GM10248 (cell line): ENCODE data around the gene WLS.
"Not testable (repeated sequence)": the region's sequence is repeated elsewhere in the genome, so short reads cannot be mapped to it uniquely, and the experiment has no call there.

Experiments used
- CTCF ChIA-PET: fragments of 300-600 bp; sonication (Branson Sonifier 250); formaldehyde crosslinking; extraction: SDS; loops from one replicate; lab custom pipeline; 2021; ENCODE audit warnings: antibody characterized with exemption; lab: Yijun Ruan, JAX
- POLR2A ChIA-PET: fragments of 350-650 bp; sonication (Branson Sonifier 250); formaldehyde crosslinking; extraction: SDS; loops from one replicate; lab custom pipeline; 2020; ENCODE audit warnings: antibody characterized with exemption; lab: Yijun Ruan, JAX
- DNase-seq: peaks from one replicate; pipeline ENCODE4 v3.0.0; 2012; ENCODE audit errors: extremely low spot score
- CTCF ChIP-seq: IDR thresholded peaks from 2 replicates; pipeline ENCODE4 v1.5.1; 2012; ENCODE audit warnings: mild to moderate bottlenecking, low read depth; ENCODE audit errors: extremely low read depth, missing control alignments, control extremely low read depth

Gene WLS

GRCh38 chr1:68271596-68271995 is 39.3 kb upstream of the WLS start:
- DNase-seq = no peak
- no peak for TF ChIP-seq CTCF
- CTCF ChIA-PET = interaction anchor here (0.9 kb wide), 1 partner anchor 155 kb away, joined by 3 read pairs; no protein-coding TSS in a partner anchor
- POLR2A ChIA-PET = no interaction called here

GRCh38 chr1:68270951-68271350 is 38.6 kb upstream of the WLS start:
- DNase-seq = no peak
- TF ChIP-seq CTCF = no peak
- ChIA-PET CTCF (no interaction called here), POLR2A (no interaction called here)

- no peak for TF ChIP-seq CTCF
- CTCF ChIA-PET = no interaction called here
- no peak for DNase-seq
- POLR2A ChIA-PET = no interaction called here
Observed at GRCh38 chr1:68269637-68270430, 37.5 kb upstream of the WLS start.

GRCh38 chr1:68268896-68269483 is 36.7 kb upstream of the WLS start:
- no peak for DNase-seq
- TF ChIP-seq CTCF = no peak
- CTCF ChIA-PET = no interaction called here
- POLR2A ChIA-PET = no interaction called here

GRCh38 chr1:68256824-68257223 is 24.5 kb upstream of the WLS start:
- CTCF ChIA-PET = interaction anchor here (1.5 kb wide), 1 partner anchor 10 kb away, joined by 5 read pairs; no protein-coding TSS in a partner anchor
- POLR2A ChIA-PET, DNase-seq: not testable (repeated sequence)

- ChIA-PET POLR2A (no interaction called here), CTCF (interaction anchor here (1.6 kb wide), 1 partner anchor 25 kb away, joined by 4 read pairs; no protein-coding TSS in a partner anchor)
- no peak for DNase-seq
- TF ChIP-seq CTCF = no peak
Observed at GRCh38 chr1:68255301-68255700, 23.0 kb upstream of the WLS start.
